ENCODE results near the gene GCSAML.

GCSAML gene

GRCh38 chr1:247576514-247576913 lies 27.6 kb downstream of the GCSAML start:
- FAIRE-seq (peak; percentile 24), DNase-seq (ENCODE audit: insufficient read length) (no peak)
- TF ChIP-seq POLR2AphosphoS5 (IDR thresholded peaks at IDR 0.05; ENCODE audit: low read depth, low read length) (no peak), TAF1 (IDR thresholded peaks at IDR 0.05; ENCODE audit: borderline replicate concordance, low read depth, low read length) (no peak), POLR2A (IDR thresholded peaks at IDR 0.05; ENCODE audit: low read depth, low read length) (no peak)

GRCh38 chr1:247578946-247579460 lies 30.1 kb downstream of the GCSAML start:
- FAIRE-seq (no peak), DNase-seq (ENCODE audit: insufficient read length) (no peak)
- no peak for TF ChIP-seq POLR2A (IDR thresholded peaks at IDR 0.05; ENCODE audit: low read depth, low read length)
- TF ChIP-seq POLR2AphosphoS5 (IDR thresholded peaks at IDR 0.05; ENCODE audit: low read depth, low read length): no peak
- no peak for TF ChIP-seq TAF1 (IDR thresholded peaks at IDR 0.05; ENCODE audit: borderline replicate concordance, low read depth, low read length)

DNA sequence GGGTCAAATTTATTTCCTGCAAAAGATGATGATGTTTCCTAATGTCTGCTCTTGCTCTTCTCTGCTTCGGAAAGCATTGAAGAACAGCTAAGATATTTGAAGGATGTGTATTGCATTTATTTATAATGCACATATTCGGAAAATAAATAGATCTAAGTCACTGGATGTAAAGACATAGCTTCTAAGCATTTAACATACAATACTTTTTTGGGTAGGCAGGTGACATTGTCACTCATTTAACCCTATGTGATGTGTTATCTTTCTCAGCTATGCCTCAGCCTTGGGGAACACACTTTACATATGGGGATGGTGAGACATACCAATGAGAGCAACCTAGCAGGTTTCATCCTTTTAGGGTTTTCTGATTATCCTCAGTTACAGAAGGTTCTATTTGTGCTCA lies 39.1 kb downstream of the GCSAML start, which contains the start of gene OR2G2:
OR2G2 (plus strand) TSS at position 301 of the 400 bp plus-strand sequence; CDS start at position 301, 0 bp downstream.
- FAIRE-seq (no peak), DNase-seq (ENCODE audit: insufficient read length) (no peak)
- TF ChIP-seq POLR2AphosphoS5 (IDR thresholded peaks at IDR 0.05; ENCODE audit: low read depth, low read length) (no peak), POLR2A (IDR thresholded peaks at IDR 0.05; ENCODE audit: low read depth, low read length) (no peak), TAF1 (IDR thresholded peaks at IDR 0.05; ENCODE audit: borderline replicate concordance, low read depth, low read length) (no peak)

DNA sequence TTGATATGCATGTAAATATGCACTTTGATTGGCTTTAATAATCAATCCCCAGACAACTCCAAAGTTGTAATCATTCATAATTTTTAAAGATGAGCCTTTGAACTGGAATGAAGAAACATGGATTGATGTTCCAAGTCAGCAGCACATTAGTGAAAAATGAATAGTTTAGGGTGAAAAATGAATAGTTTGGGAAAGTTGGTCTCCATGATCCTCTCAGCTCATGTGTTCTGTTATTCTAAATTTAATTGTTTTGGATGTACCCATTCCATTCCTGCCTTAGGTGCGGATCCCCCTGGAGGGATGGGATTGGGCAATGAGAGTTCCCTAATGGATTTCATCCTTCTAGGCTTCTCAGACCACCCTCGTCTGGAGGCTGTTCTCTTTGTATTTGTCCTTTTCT lies 56.4 kb downstream of the GCSAML start, which contains the start of gene OR2G3:
OR2G3 (plus strand) TSS at position 301 of the 400 bp plus-strand sequence; CDS start at position 301, 0 bp downstream.
- TF ChIP-seq TAF1 (IDR thresholded peaks at IDR 0.05; ENCODE audit: borderline replicate concordance, low read depth, low read length): no peak
- TF ChIP-seq POLR2A (IDR thresholded peaks at IDR 0.05; ENCODE audit: low read depth, low read length): no peak
- TF ChIP-seq POLR2AphosphoS5 (IDR thresholded peaks at IDR 0.05; ENCODE audit: low read depth, low read length): no peak
- no peak for DNase-seq (ENCODE audit: insufficient read length)
- no peak for FAIRE-seq

GRCh38 chr1:247613405-247613804 lies 64.5 kb downstream of the GCSAML start:
- DNase-seq (ENCODE audit: insufficient read length): no peak
- FAIRE-seq: no peak
- TF ChIP-seq TAF1 (IDR thresholded peaks at IDR 0.05; ENCODE audit: borderline replicate concordance, low read depth, low read length) (no peak), POLR2AphosphoS5 (IDR thresholded peaks at IDR 0.05; ENCODE audit: low read depth, low read length) (no peak), POLR2A (IDR thresholded peaks at IDR 0.05; ENCODE audit: low read depth, low read length) (no peak)

GRCh38 chr1:247614625-247615024 lies 65.7 kb downstream of the GCSAML start:
- no peak for DNase-seq (ENCODE audit: insufficient read length)
- TF ChIP-seq POLR2AphosphoS5 (IDR thresholded peaks at IDR 0.05; ENCODE audit: low read depth, low read length): no peak
- TF ChIP-seq POLR2A (IDR thresholded peaks at IDR 0.05; ENCODE audit: low read depth, low read length): no peak
- no peak for FAIRE-seq
